Erythroblast (primary cell): ENCODE results near the gene GABRA4.

ENCODE experiments used
- GATA1 ChIP-seq: IDR thresholded peaks from 2 replicates; pipeline ENCODE4 v1.6.1; 2011; ENCODE audit warnings: low read depth, mild to moderate bottlenecking, control low read depth, low read length, moderate library complexity
- POLR2A ChIP-seq: IDR thresholded peaks from 2 replicates; pipeline ENCODE4 v1.6.1; 2011; ENCODE audit warnings: mild to moderate bottlenecking, low read length

DNA sequence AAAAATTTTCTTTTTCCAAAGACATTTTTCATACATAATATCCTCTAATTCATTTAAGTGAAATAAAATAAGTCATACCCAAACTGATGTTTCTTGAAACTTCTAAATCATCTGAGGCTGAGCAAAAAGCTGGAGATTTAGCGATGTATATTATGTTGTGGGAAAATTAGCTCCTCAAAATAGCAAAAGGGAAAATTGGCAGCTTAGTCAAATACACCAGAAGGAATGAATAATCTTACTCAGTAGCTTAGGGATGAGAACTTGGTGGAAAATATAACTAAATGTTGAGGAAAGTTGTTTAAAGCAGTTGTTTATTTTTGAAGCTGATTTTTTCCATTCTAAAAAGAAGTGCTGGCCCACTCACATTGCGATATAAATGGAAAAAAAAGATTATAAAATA lies 40.9 kb downstream of the GABRA4 start:
- TF ChIP-seq POLR2A (no peak), GATA1 (no peak)
